VCaP (cell line): ENCODE results near the gene LTBP1.

Experiments
- H3K27ac ChIP-seq: fragments of 450-650 bp; 2 replicates; pipeline ENCODE4 v1.5.1; 2017
- TF ChIP-seq, protein P1 (sequence below): fragments of 450-650 bp; conservative IDR thresholded peaks from 2 replicates; pipeline ENCODE4 v1.5.1; 2017; ENCODE audit warnings: mild to moderate bottlenecking, moderate library complexity

LTBP1 gene

GRCh38 chr2:33178209-33178608 lies 231.5 kb downstream of the LTBP1 start:
- H3K27ac ChIP-seq, result no peak overlapping the region
- TF ChIP-seq, protein P1, sequence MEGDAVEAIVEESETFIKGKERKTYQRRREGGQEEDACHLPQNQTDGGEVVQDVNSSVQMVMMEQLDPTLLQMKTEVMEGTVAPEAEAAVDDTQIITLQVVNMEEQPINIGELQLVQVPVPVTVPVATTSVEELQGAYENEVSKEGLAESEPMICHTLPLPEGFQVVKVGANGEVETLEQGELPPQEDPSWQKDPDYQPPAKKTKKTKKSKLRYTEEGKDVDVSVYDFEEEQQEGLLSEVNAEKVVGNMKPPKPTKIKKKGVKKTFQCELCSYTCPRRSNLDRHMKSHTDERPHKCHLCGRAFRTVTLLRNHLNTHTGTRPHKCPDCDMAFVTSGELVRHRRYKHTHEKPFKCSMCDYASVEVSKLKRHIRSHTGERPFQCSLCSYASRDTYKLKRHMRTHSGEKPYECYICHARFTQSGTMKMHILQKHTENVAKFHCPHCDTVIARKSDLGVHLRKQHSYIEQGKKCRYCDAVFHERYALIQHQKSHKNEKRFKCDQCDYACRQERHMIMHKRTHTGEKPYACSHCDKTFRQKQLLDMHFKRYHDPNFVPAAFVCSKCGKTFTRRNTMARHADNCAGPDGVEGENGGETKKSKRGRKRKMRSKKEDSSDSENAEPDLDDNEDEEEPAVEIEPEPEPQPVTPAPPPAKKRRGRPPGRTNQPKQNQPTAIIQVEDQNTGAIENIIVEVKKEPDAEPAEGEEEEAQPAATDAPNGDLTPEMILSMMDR, result no peak

- TF ChIP-seq, protein P1, result no peak
Observed at GRCh38 chr2:33180915-33181314, 234.2 kb downstream of the LTBP1 start.

GRCh38 chr2:33181466-33181865 lies 234.7 kb downstream of the LTBP1 start:
- no peak overlapping the region for H3K27ac ChIP-seq
- TF ChIP-seq, protein P1, result no peak

More at GRCh38 chr2:33180915-33181314, 234.2 kb downstream of the LTBP1 start:
- no peak overlapping the region for H3K27ac ChIP-seq

GRCh38 chr2:33184041-33184440 lies 237.3 kb downstream of the LTBP1 start:
- TF ChIP-seq, protein P1, result no peak
- no peak overlapping the region; the same call in 1 of the 2 replicates for H3K27ac ChIP-seq

DNA sequence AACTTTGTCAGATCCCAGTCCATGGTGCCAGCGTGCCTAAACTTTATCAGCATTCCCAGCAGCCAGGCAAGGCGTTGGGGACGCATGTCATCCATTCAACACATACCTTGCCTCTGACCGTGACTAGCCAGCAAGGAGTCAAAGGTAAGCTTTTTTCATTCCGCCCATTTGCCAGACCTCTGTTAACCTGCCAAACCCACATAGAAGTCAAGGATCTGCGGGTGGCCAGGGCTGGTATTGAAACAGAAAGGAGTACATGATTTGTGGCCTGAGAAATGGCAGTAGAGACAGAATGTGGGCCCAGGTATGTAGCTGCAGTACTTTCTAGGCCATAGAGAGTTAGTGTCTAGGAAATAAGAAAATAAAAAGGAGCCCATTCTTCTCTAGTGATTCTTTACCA lies 240.2 kb downstream of the LTBP1 start:
- peak overlapping the region; percentile 92 for H3K27ac ChIP-seq
- TF ChIP-seq, protein P1, result no peak

GRCh38 chr2:33188799-33189198 lies 242.0 kb downstream of the LTBP1 start:
- TF ChIP-seq, protein P1, result no peak
- peak overlapping the region; percentile 92 for H3K27ac ChIP-seq

- TF ChIP-seq, protein P1, result no peak
- peak overlapping the region; percentile 92 for H3K27ac ChIP-seq
Observed at GRCh38 chr2:33190393-33190937, 243.7 kb downstream of the LTBP1 start.
